Measurements from ENCODE around the gene LRRC9. TPM values are rescaled to one million over a fixed set of nuclear protein-coding genes. Genes with fewer than 3 reads are reported as not detected.

Gene LRRC9
- total RNA-seq, 4 donors from 2014 or later: not detected

- 40 to 61% methylated on average over 1 of the region's 1 CpG for WGBS, 2 donors
- intact Hi-C loops (cut with DNase I): no loop called here
These were observed 24.2 kb upstream of the LRRC9 start for GRCh38 chr14:59895721-59896120.

GRCh38 chr14:59897757-59898383 lies 22.1 kb upstream of the LRRC9 start:
- 36 to 38% methylated on average over 8 of the region's 8 CpGs for WGBS, 2 donors
- Histone ChIP-seq H3K27me3 (peaks cover 0 to 2% (median 0%) of the 10 kb centered on the region in 4 donors), H3K27ac (no peak overlapping the region), H3K9me3 (no peaks in the 10 kb centered on the region), H3K4me3 (no peak overlapping the region), H3K4me1 (no peaks in the 10 kb centered on the region), H3K36me3 (no peaks in the 10 kb centered on the region)
- no peak for DNase-seq
- TF ChIP-seq CTCF (IDR thresholded peaks at IDR 0.05) (peak in 2 of 6 experiments; percentile 31 to 41), POLR2A (IDR thresholded peaks at IDR 0.05) (no peak)
- intact Hi-C loops (cut with DNase I): no loop called here

More at GRCh38 chr14:59895721-59896120, 24.2 kb upstream of the LRRC9 start:
- no peak overlapping the region for H3K4me3 ChIP-seq
- DNase-seq: no peak
- no peaks in the 10 kb centered on the region for H3K4me1 ChIP-seq
- no peaks in the 10 kb centered on the region for H3K27me3 ChIP-seq
- H3K9me3 ChIP-seq: no peaks in the 10 kb centered on the region
- no peak overlapping the region for H3K27ac ChIP-seq
- TF ChIP-seq CTCF (IDR thresholded peaks at IDR 0.05) (no peak), POLR2A (IDR thresholded peaks at IDR 0.05) (no peak)
- H3K36me3 ChIP-seq: no peaks in the 10 kb centered on the region

GRCh38 chr14:59900556-59900955 lies 19.4 kb upstream of the LRRC9 start:
- Histone ChIP-seq H3K36me3 (no peaks in the 10 kb centered on the region), H3K27me3 (peaks cover 0 to 2% (median 0%) of the 10 kb centered on the region in 4 donors), H3K9me3 (no peaks in the 10 kb centered on the region), H3K27ac (no peak overlapping the region), H3K4me3 (no peak overlapping the region), H3K4me1 (no peaks in the 10 kb centered on the region)
- intact Hi-C loops (cut with DNase I): no loop called here
- DNase-seq: no peak
- no peak for TF ChIP-seq CTCF (IDR thresholded peaks at IDR 0.05)
- TF ChIP-seq POLR2A (IDR thresholded peaks at IDR 0.05): no peak
- 67 to 81% methylated on average over 3 of the region's 3 CpGs for WGBS, 2 donors

- no peaks in the 10 kb centered on the region for H3K9me3 ChIP-seq
- no peak overlapping the region for H3K4me3 ChIP-seq
- H3K27ac ChIP-seq: no peak overlapping the region
- 42% methylated on average over 2 of the region's 2 CpGs for WGBS, 2 donors
- TF ChIP-seq POLR2A (IDR thresholded peaks at IDR 0.05): no peak
- TF ChIP-seq CTCF (IDR thresholded peaks at IDR 0.05): no peak
- peaks cover 0 to 2% (median 0%) of the 10 kb centered on the region in 4 donors for H3K27me3 ChIP-seq
- no peak for DNase-seq
- no peaks in the 10 kb centered on the region for H3K36me3 ChIP-seq
- intact Hi-C loops (cut with DNase I): no loop called here
- H3K4me1 ChIP-seq: no peaks in the 10 kb centered on the region
These were observed 15.8 kb upstream of the LRRC9 start for GRCh38 chr14:59904184-59904583.

- H3K4me1 ChIP-seq: no peaks in the 10 kb centered on the region
- H3K27ac ChIP-seq: no peak overlapping the region
- TF ChIP-seq POLR2A (IDR thresholded peaks at IDR 0.05) (no peak), CTCF (IDR thresholded peaks at IDR 0.05) (no peak)
- WGBS, 2 donors: 69 to 74% methylated on average over 2 of the region's 2 CpGs
- no peaks in the 10 kb centered on the region for H3K9me3 ChIP-seq
- no peaks in the 10 kb centered on the region for H3K36me3 ChIP-seq
- no peak overlapping the region for H3K4me3 ChIP-seq
- DNase-seq: no peak
- H3K27me3 ChIP-seq: peaks cover 0 to 2% (median 0%) of the 10 kb centered on the region in 4 donors
- intact Hi-C loops (cut with DNase I): no loop called here
These were observed 14.8 kb upstream of the LRRC9 start for GRCh38 chr14:59905188-59905587.
